HepG2 (cell line): ENCODE data around the gene HNF1B. TPM values are rescaled to one million over a fixed set of nuclear protein-coding genes. Genes with fewer than 3 reads are reported as not detected.

Experiments
- CHCHD3 ChIP-seq: sonication (generic); formaldehyde crosslinking; IDR thresholded peaks from 2 replicates; pipeline ENCODE4 v1.8.0; 2022; ENCODE audit warnings: mild to moderate bottlenecking, missing genetic modification reagents, moderate library complexity
- DDIT3 ChIP-seq: sonication (generic); formaldehyde crosslinking; IDR thresholded peaks from 2 replicates; pipeline ENCODE4 v1.4.0; 2020; ENCODE audit warnings: mild to moderate bottlenecking, missing genetic modification reagents
- FOXP1 ChIP-seq, 2 experiments: fragments of 450-650 bp in 1 of 2; IDR thresholded peaks; 2 replicates each; pipeline ENCODE4 v1.6.1; 2017 to 2018; ENCODE audit warnings: antibody characterized with exemption in 1 of 2
- GMEB1 ChIP-seq: sonication (generic); formaldehyde crosslinking; IDR thresholded peaks from 2 replicates; pipeline ENCODE4 v1.5.1; 2020; ENCODE audit warnings: missing genetic modification reagents, mild to moderate bottlenecking, borderline replicate concordance
- HES4 ChIP-seq: sonication (generic); formaldehyde crosslinking; IDR thresholded peaks from 2 replicates; pipeline ENCODE4 v1.9.0; 2021; ENCODE audit warnings: mild to moderate bottlenecking, missing genetic modification reagents, borderline replicate concordance
- HINFP ChIP-seq: sonication (generic); formaldehyde crosslinking; IDR thresholded peaks from 2 replicates; pipeline ENCODE4 v1.4.0; 2020; ENCODE audit warnings: low read depth, mild to moderate bottlenecking, missing genetic modification reagents
- JARID2 ChIP-seq: sonication (generic); formaldehyde crosslinking; IDR thresholded peaks from 2 replicates; pipeline ENCODE4 v1.8.1; 2023; ENCODE audit warnings: missing genetic modification reagents, inconsistent platforms; ENCODE audit not compliant: insufficient replicate concordance
- NCOA1 ChIP-seq: sonication (generic); formaldehyde crosslinking; IDR thresholded peaks from 2 replicates; pipeline ENCODE4 v1.9.0; 2021; ENCODE audit warnings: missing genetic modification reagents
- NCOA2 ChIP-seq: sonication (generic); formaldehyde crosslinking; IDR thresholded peaks from 2 replicates; pipeline ENCODE4 v1.8.0; 2022; ENCODE audit warnings: inconsistent platforms
- SP2 ChIP-seq: sonication (generic); formaldehyde crosslinking; IDR thresholded peaks from 2 replicates; pipeline ENCODE4 v1.5.1; 2020; ENCODE audit warnings: mild to moderate bottlenecking, missing genetic modification reagents
- TBX3 ChIP-seq: fragments of 450-650 bp; IDR thresholded peaks from 2 replicates; pipeline ENCODE4 v1.6.1; 2017; ENCODE audit warnings: antibody characterized with exemption, mild to moderate bottlenecking, inconsistent platforms, borderline replicate concordance
- U2AF2 ChIP-seq: fragments of 200-400 bp; formaldehyde crosslinking; IDR thresholded peaks from 2 replicates; pipeline ENCODE4 v1.6.1; 2017; ENCODE audit warnings: low read depth, mild to moderate bottlenecking, low read length
- YEATS4 ChIP-seq: sonication (generic); formaldehyde crosslinking; IDR thresholded peaks from 2 replicates; pipeline ENCODE4 v1.4.0; 2020; ENCODE audit warnings: missing genetic modification reagents, borderline replicate concordance
- ZBTB25 ChIP-seq: IDR thresholded peaks from 2 replicates; pipeline ENCODE4 v1.6.1; 2018; ENCODE audit warnings: missing genetic modification reagents
- ZBTB42 ChIP-seq: sonication (generic); formaldehyde crosslinking; IDR thresholded peaks from 2 replicates; pipeline ENCODE4 v1.5.0; 2020; ENCODE audit warnings: mild to moderate bottlenecking, missing genetic modification reagents
- ZIK1 ChIP-seq: sonication (generic); formaldehyde crosslinking; IDR thresholded peaks from 2 replicates; pipeline ENCODE4 v1.5.0; 2020; ENCODE audit warnings: mild to moderate bottlenecking, low read depth, missing genetic modification reagents, borderline replicate concordance
- polyA plus RNA-seq, 8 experiments: library from polyadenylated mRNA; depleted of rRNA in 3 of 8; stranded (reverse) in 7 of 8; unstranded in 1 of 8; fragments of >200 nt; fragmentation: Illumina TruSeq in 4 of 8; extraction: Trizol in 4 of 8; gene quantifications; 2 replicates each; pipeline versions ENCODE4 v1.2.1 to v1.2.3, GENCODE V29; 2011 to 2016; ENCODE audit warnings: low read depth in 4 of 8, missing spikeins in 1 of 8, mixed read lengths in 1 of 8; ENCODE audit not compliant: insufficient read depth in 1 of 8
- total RNA-seq, 5 experiments: library from RNA; depleted of rRNA; stranded (reverse); fragments of >200 nt; fragmentation: Illumina TruSeq; extraction: Trizol; gene quantifications; 2 replicates each; pipeline ENCODE4 v1.2.3, GENCODE V29; 2016; ENCODE audit warnings: low read depth in 1 of 5

The HNF1B gene
- total and polyA plus RNA-seq, 2 of the 13 experiments (the other 11 are each of a cell fraction or from before 2014, with no cell fraction given): 1.9 to 5.3 TPM

GRCh38 chr17:37741341-37742115, 3.3 kb downstream of the HNF1B start (continued):
- no peak for TF ChIP-seq ZBTB25
- TF ChIP-seq ZBTB42 (CRISPR knock-in tag): no peak
- no peak for TF ChIP-seq HES4 (CRISPR knock-in tag)
- no peak for TF ChIP-seq CHCHD3 (CRISPR knock-in tag)
- TF ChIP-seq DDIT3 (CRISPR knock-in tag): no peak
- no peak for TF ChIP-seq TBX3
- no peak for TF ChIP-seq NCOA2
- no peak for TF ChIP-seq HINFP
- TF ChIP-seq NCOA1 (CRISPR knock-in tag): no peak
- no peak for TF ChIP-seq ZIK1 (CRISPR knock-in tag)
- TF ChIP-seq YEATS4 (CRISPR knock-in tag): no peak
- TF ChIP-seq SP2 (CRISPR knock-in tag): no peak
- TF ChIP-seq GMEB1: no peak
- TF ChIP-seq FOXP1 (IDR thresholded peaks at IDR 0.05): no peak
- TF ChIP-seq FOXP1 (CRISPR knock-in tag; IDR thresholded peaks at IDR 0.05): 0 out of 2 replicates have a peak, but pooled peaks have one; percentile 7
- no peak for TF ChIP-seq JARID2 (CRISPR knock-in tag)
- TF ChIP-seq U2AF2: no peak
